AG04450 (cell line): ENCODE results near the gene MARCHF3. TPM values are rescaled to one million over a fixed set of nuclear protein-coding genes. Genes with fewer than 3 reads are reported as not detected.

ENCODE experiments used
- CTCF ChIA-PET: fragments of 300-600, 350-600 bp; formaldehyde crosslinking; extraction: SDS; loops from one replicate; lab custom pipeline; 2022; ENCODE audit warnings: antibody characterized with exemption, inconsistent platforms; lab: Charles Lee
- POLR2A ChIA-PET: fragments of 350-600 bp; formaldehyde crosslinking; extraction: SDS; loops from one replicate; lab custom pipeline; 2021; ENCODE audit warnings: antibody characterized with exemption, inconsistent platforms; lab: Yijun Ruan, JAX
- DNase-seq: peaks from one replicate; pipeline ENCODE4 v3.0.0-alpha.2; 2011; ENCODE audit warnings: low read depth, low spot score
- H3K27ac ChIP-seq: one replicate; pipeline ENCODE4 v1.5.1; 2012; ENCODE audit warnings: low read depth, low read length, control low read depth
- H3K27me3 ChIP-seq: one replicate; pipeline ENCODE4 v1.6.0; 2012; ENCODE audit warnings: low read length; ENCODE audit not compliant: control insufficient read depth, insufficient read depth
- H3K4me3 ChIP-seq: 2 replicates; pipeline ENCODE4 v1.5.1; 2011; ENCODE audit warnings: mild to moderate bottlenecking, low read depth, low read length, control low read depth
- H3K9me3 ChIP-seq: 2 replicates; pipeline ENCODE4 v1.5.1; 2012; ENCODE audit warnings: low read length; ENCODE audit not compliant: control insufficient read depth, insufficient read depth
- polyA plus RNA-seq: library from polyadenylated mRNA; depleted of rRNA; stranded (reverse); fragments of >200 nt; gene quantifications from 2 replicates; pipeline ENCODE4 v1.2.3, GENCODE V29; 2011
- TF ChIP-seq, protein P1 (sequence below): IDR thresholded peaks from 2 replicates; pipeline ENCODE4 v1.5.1; 2011; ENCODE audit warnings: low read depth, low read length, control low read depth, inconsistent platforms

The MARCHF3 gene
- polyA plus RNA-seq, 1 experiment: 6.7 TPM

DNA sequence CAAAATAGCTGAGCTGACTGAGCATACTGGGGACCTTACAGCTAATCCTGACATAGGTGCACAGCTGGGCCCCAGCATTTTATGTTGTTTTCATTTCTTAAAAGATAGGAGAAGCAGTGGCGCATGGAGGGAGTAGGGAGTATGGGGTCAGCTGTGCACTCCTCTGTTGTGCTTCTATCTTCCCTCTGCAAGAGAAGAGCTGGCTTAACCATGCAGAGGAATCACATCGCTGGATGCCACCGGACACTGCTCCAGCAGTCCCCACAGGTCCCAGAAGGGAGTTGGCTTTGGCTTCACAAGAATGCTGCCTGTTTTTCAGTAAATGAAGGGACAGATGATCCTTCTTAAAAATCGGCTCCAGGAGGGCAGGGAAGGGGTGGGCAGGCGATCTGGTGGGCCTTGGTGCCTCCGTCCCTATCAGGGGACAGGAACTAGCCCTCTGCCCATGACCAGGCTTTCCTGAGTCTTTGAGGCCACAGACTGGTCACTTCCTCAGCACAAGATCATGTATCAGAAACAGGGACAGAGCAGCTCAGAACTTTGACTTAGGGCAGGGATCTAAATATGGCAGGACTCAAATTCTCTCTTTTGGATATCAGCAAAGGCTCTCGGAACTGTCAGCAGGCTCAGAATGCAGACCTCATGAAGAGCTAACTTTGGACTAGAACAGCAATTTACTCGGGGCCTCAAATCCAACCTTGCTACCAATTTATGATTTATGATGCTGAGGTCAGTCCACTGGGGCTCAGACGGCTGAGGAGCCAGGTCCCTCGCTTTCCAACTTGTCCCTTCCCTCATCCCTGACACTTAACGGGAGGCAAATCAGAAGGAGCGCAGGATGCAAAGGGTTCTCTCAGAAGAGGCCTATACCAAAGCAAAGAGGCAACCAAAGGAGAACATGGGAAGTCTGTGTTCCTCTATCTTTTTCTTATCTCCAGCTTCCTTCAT is 47.2 kb downstream of the MARCHF3 start:
- POLR2A ChIA-PET: no interaction called here
- no peaks in the 10 kb centered on the region for H3K27me3 ChIP-seq
- no peak for DNase-seq
- CTCF ChIA-PET: no interaction called here
- TF ChIP-seq, protein P1, sequence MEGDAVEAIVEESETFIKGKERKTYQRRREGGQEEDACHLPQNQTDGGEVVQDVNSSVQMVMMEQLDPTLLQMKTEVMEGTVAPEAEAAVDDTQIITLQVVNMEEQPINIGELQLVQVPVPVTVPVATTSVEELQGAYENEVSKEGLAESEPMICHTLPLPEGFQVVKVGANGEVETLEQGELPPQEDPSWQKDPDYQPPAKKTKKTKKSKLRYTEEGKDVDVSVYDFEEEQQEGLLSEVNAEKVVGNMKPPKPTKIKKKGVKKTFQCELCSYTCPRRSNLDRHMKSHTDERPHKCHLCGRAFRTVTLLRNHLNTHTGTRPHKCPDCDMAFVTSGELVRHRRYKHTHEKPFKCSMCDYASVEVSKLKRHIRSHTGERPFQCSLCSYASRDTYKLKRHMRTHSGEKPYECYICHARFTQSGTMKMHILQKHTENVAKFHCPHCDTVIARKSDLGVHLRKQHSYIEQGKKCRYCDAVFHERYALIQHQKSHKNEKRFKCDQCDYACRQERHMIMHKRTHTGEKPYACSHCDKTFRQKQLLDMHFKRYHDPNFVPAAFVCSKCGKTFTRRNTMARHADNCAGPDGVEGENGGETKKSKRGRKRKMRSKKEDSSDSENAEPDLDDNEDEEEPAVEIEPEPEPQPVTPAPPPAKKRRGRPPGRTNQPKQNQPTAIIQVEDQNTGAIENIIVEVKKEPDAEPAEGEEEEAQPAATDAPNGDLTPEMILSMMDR: no peak
- H3K9me3 ChIP-seq: no peaks in the 10 kb centered on the region
- no peak overlapping the region for H3K27ac ChIP-seq
- H3K4me3 ChIP-seq: no peak overlapping the region

DNA sequence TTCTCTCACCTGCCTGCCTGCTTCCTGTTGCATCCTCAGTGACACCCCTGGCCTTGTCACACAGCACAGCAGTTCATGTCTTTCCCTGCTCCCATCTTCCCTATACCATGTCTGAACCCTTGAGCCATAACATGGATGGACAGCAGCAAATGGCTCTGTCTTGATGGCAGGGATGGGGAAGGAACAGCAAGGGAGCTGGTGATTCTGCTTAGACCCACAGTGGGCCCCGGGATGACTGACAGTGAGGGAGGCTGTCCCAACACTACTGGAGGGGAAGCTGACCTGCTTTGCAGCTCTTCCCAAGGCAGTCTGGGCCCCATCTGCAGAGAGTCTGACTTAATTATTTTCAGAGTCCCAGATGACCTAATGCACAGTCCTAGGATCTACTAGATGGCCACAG is 48.2 kb downstream of the MARCHF3 start:
- H3K27me3 ChIP-seq: no peaks in the 10 kb centered on the region
- H3K27ac ChIP-seq: no peak overlapping the region
- DNase-seq: no peak
- no peaks in the 10 kb centered on the region for H3K9me3 ChIP-seq
- no peak overlapping the region for H3K4me3 ChIP-seq
- TF ChIP-seq, protein P1: no peak
- POLR2A ChIA-PET: no interaction called here
- CTCF ChIA-PET: no interaction called here

DNA sequence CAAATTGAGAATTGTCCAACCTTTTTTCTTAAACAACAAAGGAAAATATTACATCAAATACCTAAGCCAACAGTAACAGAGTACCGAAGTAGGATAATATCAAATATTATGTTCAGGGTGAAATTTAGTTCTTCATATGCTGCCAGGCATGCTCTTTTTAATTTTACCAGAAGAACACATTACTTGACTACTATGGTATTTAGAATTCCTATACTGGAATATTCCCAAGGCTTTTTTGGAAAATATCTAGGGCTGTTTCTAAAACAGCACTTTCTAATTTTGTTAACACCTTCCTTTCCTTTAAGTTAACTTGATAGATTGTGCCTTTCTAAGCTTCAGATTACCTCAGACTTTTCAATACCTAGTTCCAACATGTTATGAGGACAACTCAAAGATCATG is 48.7 kb downstream of the MARCHF3 start:
- Histone ChIP-seq H3K27ac (no peak overlapping the region), H3K4me3 (no peak overlapping the region), H3K9me3 (no peaks in the 10 kb centered on the region), H3K27me3 (no peaks in the 10 kb centered on the region)
- ChIA-PET CTCF (no interaction called here), POLR2A (no interaction called here)
- no peak for DNase-seq
- TF ChIP-seq, protein P1: no peak

- POLR2A ChIA-PET: no interaction called here
- Histone ChIP-seq H3K9me3 (no peaks in the 10 kb centered on the region), H3K4me3 (no peak overlapping the region), H3K27me3 (no peaks in the 10 kb centered on the region), H3K27ac (no peak overlapping the region)
- TF ChIP-seq, protein P1: no peak
- no peak for DNase-seq
- CTCF ChIA-PET: no interaction called here
Observed at GRCh38 chr5:126981222-126981621, 49.1 kb downstream of the MARCHF3 start.

- H3K27ac ChIP-seq: no peak overlapping the region
- ChIA-PET CTCF (no interaction called here), POLR2A (no interaction called here)
- DNase-seq: no peak
- H3K27me3 ChIP-seq: no peaks in the 10 kb centered on the region
- H3K4me3 ChIP-seq: no peak overlapping the region
- H3K9me3 ChIP-seq: no peaks in the 10 kb centered on the region
- TF ChIP-seq, protein P1: no peak
Observed at GRCh38 chr5:126978258-126978657, 52.1 kb downstream of the MARCHF3 start.
